Smooth muscle cell of the brain vasculature (primary cell): Measurements from ENCODE around the gene ACTA1.
"Not testable (repeated sequence)": the region's sequence is repeated elsewhere in the genome, so short reads cannot be mapped to it uniquely, and the experiment has no call there.

Source experiments
- DNase-seq: peaks from one replicate; pipeline ENCODE4 v3.0.0-alpha.2; 2012; ENCODE audit warnings: low read depth, low spot score

The ACTA1 gene

DNA sequence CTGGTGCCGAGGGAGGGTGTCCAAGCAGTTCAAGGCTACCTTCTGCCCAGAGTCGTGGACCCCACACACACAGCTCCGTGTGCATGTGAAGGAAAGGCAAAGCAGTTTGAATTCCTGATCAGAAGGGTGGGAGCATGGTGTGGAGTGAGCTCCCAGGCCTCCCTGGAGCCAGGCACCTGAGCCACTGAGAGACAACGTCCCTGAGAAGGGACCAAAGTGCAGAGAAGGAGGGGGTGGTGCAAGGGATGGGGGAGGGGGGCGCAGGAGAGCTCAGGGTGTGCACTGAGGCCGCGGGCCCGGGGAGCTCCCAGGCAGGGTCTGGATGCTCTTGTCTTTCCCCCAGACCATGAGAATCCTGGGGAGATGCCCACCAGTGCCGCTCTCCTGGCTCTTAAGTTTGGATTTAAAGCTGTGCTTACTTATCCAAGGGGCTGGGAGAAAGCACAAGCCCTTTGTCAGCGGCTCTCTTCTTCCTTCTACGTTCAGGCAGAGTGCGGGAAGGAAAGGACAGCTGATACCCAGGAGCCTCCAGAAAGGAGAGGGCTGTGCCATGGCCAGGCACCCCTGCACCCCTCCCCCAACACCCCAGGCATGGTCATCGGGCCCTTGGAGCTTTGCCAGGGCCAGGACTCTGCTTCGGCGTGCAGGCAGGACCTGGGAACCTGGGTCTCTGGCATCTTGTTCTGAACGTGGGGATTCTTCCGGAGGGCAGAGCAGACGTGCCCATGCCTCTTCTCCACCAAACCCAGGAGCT lies 24.1 kb downstream of the ACTA1 start:
- no peak for DNase-seq

DNA sequence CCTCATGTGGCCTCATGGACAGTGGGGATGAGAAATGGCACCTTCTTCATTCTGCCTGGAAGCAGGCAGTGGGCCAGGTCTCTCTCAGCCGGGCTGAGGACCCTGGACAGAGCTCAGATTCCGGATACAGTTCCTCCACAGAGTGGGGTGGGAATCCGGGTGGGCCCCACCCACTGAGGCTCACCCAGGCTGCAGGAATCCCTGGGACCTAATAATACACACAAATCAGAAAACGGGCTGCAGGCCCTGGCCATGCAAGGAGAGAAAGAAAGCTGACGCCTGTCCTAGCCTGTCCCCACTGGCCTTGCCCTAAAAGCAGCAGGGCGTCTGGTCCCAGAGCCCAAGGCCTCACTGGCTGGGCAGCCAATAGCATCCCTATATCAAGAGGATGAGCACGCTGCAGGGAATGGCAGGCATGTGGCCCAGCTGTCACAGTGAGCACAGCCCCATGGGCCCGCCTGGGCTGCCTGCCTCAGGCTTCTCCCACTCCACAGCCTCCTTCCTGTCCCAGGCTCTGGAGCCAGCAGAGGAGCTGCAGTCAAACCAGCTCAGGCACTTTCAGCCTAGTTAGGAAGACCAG lies 25.3 kb downstream of the ACTA1 start:
- DNase-seq, result no peak

DNA sequence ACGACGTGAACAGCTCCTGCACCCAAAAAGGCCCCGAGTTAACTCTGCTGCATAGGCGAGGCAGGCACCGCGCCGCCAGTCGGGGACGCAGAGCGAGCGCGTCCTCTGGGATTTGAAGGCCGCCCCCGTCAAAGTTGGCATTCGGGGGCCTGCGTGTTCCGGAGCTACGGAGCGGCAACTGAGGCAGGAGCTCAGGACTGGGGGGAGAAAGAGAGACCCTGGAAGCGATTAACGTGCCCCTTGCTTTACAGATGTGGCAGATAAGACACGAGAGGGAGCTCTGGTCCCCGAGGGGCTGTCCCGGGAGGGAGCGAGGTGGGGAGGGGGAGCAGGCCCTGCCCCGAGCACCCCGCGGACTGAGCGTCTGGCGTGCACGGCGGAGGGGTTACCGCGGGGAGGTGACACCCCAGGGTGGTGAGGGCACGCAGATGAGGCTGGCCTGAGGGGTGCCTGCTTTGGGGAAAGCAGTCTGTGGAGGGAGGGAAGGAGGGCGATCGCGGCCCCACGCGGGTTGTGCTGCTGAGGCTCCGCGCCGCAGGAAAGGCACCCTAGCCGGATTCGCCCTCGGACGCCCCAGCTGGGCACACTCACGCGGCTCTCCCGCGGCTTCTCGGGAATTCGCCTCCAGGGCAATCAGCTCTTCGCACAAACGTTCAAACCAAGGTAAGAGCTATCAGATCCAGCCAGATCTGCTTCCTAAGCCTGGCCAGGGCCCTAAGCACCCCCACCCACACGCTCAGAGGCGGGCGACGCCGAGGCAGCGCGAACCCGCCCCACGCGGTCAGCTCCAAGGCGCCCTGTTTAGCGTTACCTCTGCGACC lies 26.5 kb downstream of the ACTA1 start:
- DNase-seq, result no peak

DNA sequence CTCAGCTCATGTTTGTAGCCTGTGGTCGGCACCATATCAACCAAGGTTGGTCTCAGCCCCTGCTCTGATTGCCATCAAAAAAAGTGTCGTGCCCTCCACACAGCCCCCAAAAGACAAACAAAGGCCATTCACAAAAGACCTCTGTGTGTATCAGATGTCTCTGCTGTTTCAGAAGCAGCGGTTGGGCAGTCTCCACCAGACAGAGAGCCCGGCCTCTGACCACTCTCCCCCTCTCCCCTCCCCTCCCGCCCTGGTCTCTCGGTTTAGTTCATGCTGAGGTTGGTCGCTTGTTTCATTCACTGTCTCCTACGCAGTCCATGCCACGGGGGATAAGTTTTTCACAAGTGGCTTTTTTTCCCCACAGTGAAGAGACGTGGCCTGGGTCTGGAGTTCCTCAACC lies 27.1 kb downstream of the ACTA1 start:
- DNase-seq, result no peak

DNA sequence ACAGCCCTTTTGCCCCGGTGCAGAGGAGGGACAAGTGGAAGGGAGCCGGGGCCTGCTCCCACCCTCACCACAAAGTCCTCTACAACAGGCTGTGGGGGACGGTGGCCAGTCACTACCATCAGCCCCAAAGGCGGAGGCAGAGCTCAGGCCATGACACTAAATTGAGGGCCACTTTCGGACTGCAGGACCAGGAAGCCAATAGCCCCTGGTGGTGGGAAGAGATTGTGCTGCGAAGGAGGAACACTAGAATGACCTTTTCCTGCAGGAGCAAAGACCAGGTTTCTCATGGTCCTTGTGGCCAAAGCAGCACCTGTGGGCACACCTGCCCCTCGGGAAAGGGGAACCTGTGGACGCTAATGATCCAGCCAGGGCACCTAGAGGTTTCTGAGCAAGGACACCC lies 30.3 kb downstream of the ACTA1 start:
- no peak for DNase-seq

DNA sequence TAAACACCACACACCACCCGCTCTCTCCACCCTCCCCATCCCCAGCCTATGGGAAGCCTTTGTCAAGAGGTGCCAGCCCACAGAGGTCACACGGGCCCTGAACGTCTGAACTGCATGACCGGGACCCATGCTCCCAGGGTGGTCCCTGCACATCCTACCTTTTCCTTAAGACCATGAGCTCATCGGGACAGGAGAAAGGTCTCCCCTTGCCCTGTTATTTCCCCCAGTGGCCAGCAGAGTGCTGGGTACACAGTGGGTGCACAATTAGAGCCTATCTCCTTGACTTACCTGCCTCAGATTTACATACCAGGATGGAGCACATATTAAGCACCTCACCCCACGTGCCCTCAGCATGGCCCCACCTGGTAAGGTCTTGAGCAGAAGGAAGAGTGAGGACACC lies 30.9 kb downstream of the ACTA1 start:
- DNase-seq, result no peak

DNA sequence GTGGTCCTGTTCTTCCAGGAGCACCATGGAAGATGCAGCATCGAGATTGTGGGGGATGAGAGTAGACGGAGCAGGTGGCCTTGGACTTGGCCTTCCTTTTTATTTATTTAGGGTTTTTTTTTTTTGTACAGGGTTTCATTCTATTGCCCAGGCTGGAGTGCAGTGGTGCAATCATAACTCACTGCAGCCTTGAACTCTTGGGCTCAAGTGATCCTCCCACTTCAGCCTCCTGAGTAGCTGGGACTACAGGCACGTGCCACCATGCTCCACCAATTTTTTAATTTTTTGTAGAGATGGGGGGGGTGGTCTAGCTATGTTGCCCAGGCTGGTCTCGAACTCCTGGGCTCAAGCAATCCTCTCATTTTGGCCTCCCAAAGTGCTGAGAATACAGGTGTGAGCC lies 31.6 kb downstream of the ACTA1 start:
- DNase-seq, result not testable (repeated sequence)

DNA sequence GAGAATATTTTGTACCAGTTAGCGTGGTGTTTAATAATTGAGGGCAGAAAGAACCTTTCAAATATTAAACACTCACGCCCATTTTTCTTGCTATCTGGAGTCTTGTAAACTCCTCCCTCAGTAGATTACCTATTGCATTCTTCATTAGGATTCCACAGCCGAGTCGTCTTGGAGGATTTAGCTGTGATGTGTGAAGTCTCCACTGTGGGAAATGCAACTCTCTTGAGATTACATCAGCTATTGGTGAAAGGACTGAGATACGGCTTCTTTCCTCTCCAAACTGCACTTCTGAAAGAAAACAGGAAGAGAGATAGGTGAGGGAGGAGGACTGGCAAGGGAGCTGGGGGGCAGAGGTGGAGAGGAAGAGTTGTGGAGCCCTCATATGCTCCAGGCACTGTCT lies 36.1 kb downstream of the ACTA1 start:
- no peak for DNase-seq

DNA sequence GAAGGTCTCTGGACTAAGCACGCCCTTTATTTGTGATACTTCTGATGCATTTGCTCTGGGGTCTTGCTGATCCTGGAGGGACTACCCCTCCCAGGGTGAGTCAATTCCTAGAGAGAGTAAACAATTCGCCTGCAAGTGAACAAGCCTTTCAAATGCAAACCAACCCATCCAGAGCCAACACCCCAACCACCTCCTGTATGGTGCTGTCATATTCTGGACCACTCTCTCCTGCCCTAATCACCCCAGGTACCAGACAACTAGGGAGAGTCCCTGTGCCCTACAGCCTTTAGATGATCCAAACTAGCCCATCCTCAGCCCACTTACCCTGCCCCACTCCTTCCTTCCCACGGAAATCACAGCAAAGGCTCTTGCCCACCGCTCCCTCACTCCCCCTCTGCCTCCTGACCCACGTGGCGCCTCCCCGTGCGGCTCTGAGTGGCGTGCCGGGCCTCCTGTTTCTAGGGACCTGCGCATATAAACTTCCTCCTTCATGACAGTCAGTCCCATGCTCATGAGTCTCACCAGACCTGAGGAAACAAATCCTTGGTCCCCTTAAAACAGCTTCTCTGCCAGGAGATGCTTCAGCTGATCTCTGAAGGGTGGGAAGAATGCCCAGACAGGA lies 37.2 kb downstream of the ACTA1 start:
- DNase-seq, result no peak

DNA sequence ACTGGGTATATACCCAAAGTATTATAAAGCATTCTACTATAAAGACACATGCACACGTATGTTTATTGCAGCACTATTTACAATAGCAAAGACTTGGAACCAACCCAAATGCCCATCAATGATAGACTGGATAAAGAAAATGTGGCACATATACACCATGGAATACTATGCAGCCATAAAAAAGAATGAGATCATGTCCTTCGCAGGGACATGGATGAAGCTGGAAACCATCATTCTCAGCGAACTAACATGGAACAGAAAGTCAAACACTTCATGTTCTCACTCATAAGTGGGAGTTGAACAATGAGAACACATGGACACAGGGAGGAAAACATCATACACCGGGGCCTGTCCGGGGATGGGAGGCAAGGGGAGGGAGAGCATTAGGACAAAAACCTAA lies 39.4 kb downstream of the ACTA1 start:
- not testable (repeated sequence) for DNase-seq

DNA sequence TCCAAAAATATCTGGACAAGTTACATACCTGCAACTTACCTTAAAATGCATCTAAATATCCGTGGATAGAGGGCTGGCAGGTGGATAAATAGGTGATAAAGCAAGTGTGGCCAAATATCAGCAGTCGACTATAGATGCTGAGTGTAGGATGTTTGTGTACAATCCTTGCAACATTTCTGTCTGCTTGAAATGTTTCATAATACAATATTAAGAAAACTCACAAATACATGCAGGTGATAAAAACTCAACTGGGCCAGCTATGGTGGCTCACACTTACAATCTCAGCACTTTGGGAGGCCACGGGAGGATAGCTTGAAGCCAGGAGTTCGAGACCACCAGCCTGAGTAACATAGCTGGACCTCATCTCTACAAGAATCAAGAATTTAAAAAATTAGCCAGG lies 41.0 kb downstream of the ACTA1 start:
- DNase-seq, result no peak

DNA sequence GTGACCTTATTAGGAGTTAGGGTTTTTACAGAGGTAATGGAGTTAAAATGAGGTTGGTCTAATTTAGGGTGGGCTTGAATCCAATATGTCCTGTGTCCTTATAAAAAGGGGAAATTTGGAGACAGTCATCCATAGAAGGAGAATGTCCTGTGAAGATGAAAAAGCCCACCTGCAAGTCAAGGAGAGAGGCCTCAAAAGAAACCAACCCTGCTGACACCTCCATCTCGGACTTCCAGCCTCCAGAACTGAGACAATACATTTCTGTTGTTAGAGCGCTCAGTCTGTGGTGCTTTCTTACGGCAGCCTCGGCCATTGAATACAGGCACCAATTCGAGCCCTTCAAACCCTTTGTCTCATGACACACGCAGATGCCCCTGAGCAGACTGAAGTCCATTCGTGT lies 43.8 kb downstream of the ACTA1 start:
- no peak for DNase-seq

DNA sequence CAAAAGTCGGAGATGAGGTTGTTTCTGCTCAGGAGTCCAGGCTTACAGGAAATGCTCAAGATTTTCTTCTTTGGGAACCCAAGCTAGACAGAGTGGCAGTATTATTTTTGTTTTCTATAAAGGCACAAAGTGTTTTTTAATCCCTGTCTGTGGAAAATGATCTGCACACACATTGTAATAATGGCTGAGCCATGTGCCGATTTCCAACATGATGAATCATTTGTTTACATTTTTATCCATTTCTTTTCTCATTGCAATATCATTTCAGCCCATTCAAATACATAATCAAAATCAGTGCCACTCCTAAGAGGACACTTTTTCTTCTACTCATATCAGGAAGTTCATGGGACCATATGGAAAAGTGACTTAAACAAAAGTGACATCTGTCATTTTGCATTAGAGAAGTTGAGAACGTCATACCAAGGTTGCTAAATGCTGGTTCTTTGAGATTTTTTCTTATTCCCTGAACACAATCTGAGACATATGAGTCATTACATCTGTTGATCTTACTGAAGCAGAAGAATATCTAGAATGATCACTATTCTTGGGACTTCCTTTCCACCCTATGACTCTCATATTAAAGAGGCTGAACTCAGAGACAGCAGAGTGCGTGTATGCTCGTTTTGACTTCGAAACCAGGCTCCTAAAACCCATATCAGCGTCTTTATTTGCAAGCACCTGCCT lies 44.9 kb downstream of the ACTA1 start:
- DNase-seq, result no peak

DNA sequence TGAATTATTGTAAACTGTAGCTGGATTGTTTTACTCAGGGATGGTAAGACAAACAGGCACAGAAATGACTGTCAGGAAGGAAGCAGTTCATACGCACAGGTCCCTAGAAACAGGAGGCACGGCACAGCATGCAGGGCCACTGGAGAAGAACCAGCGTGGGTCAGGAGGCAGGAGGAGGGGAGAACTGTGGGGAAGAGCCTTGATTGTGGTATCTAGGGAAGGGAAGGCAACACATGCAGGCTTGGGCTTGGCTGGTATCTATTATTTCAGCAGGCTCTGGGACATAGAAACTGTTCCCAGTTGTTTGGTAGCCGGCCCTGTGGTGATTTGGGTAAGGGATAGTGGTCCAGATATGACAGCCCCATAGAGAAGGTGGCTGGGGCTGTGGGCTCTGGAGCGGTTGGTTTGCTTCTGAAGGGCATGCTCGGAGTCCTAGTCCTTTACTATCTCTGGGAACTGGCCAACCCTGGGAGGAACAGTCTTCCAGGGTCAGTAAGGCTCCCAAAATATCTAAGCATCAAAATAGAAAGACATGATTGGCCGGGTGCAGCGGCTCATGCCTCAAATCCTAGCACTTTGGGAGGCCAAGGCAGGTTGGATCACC lies 47.9 kb downstream of the ACTA1 start:
- DNase-seq, result no peak

DNA sequence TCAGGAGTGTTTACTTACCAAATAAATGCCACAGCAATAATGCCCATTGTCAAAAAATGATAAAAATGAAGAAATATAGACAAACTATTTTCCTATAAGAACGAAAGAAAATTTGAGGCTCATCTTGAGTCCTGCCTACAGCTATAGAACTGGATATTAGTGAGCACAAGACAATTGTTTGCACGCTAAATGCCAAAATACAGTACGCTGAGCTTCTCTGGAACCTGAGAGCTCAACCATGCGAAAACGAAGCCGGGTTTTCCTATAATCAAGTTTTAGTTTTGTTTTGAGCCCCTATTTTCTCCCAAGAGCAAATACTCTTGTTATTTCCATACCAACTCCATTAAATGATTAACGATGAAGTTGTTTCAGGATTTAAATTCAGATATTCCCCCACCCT lies 49.1 kb downstream of the ACTA1 start:
- DNase-seq, result no peak

DNA sequence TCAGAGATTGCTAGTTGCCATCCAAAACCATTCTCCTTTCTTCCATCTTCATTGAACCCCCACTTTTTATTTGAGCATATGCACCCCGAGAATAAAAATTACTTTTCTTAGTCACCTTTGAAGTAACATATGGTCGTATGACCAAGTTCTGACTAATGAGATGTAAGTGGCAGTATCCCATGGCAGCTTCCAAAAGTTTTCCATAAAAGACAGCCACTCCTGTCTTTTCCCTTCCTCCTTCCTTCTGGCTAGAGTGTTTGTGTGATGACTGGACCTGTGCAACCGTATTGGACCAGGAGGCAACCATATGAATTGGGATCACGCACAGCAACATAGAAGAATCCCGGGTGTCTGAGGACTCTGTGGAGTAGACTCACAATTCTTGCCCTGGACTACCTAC lies 49.9 kb downstream of the ACTA1 start:
- DNase-seq, result no peak

DNA sequence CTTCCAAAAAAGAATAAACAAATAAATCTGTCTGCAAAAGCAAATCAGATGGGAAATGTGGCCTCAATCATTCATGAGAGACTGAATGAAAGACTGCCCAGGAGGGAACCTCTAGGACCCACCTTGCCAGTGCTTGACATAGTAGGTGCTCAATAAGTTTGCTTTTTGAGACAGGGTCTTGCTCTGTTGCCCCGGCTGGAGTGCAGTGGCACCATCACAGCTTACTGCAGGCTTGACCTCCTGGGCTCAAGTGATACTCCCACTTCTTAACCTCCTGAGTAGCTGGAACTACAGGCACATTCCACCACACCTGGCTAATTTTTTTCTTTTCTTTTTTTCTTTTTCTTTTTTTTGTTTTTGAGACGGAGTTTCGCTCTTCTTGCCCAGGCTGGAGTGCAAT lies 50.7 kb downstream of the ACTA1 start:
- DNase-seq, result no peak
